ENCODE measurements around the gene PRLHR. TPM values are rescaled to one million over a fixed set of nuclear protein-coding genes. Genes with fewer than 3 reads are reported as not detected.

PRLHR gene
- total and polyA plus RNA-seq, 10 of the 15 experiments (the other 5 are each of a cell fraction or from before 2014, with no cell fraction given): not detected

- DNase-seq (ENCODE audit: low read depth, low spot score) (no peak), FAIRE-seq (no peak), ATAC-seq (no peak)
- Histone ChIP-seq H3K4me3 (no peak overlapping the region), H3K9me3 (replicated peaks; ENCODE audit: control insufficient read depth, insufficient read depth, low read length) (no peaks in the 10 kb centered on the region), H3K4me1 (ENCODE audit: control insufficient read depth, insufficient read depth, low read length) (no peaks in the 10 kb centered on the region), H3K36me3 (ENCODE audit: control insufficient read depth in 2 of 2, insufficient read depth in 2 of 2, low read length in 1 of 2) (no peaks in the 10 kb centered on the region), H3K4me2 (ENCODE audit: control insufficient read depth, insufficient read depth) (no peak overlapping the region), H3K27me3 (replicated peaks in 1 of 2; ENCODE audit: control insufficient read depth in 2 of 2, insufficient read depth in 2 of 2, low read length in 1 of 2) (no peaks in the 10 kb centered on the region; a peak in 2 of 4 replicates), H3K9ac (ENCODE audit: control insufficient read depth, insufficient read depth, low read length) (no peak overlapping the region), H4K20me1 (ENCODE audit: control insufficient read depth, insufficient read depth) (no peaks in the 10 kb centered on the region), H3K79me2 (ENCODE audit: control insufficient read depth, insufficient read depth, low read length) (no peaks in the 10 kb centered on the region), H3K27ac (ENCODE audit: control insufficient read depth, insufficient read depth) (no peak overlapping the region), H2AFZ (ENCODE audit: control insufficient read depth, low read depth, low read length) (no peak overlapping the region)
- in situ Hi-C loops (cut with MboI): loop anchor here (10.0 to 25.0 kb wide), 2 partner anchors 241 to 623 kb away; partner anchors contain the start of gene PRDX3
- WGBS (ENCODE audit: insufficient coverage, insufficient replicate concordance, low lambda C conversion rate, missing lambda C conversion rate): 0% methylated on average over 3 of the region's 3 CpGs
- RAD21 ChIA-PET (ENCODE audit: unreplicated experiment): interaction anchor here (0.6 kb wide), 1 partner anchor 286 kb away, joined by 3 read pairs; no protein-coding TSS in a partner anchor
- intact Hi-C loops (cut with micrococcal nuclease; ENCODE audit: unreplicated experiment): no loop called here
- CTCF ChIA-PET: interaction anchor here (1.1 kb wide), 1 partner anchor 156 kb away, joined by 3 read pairs; no protein-coding TSS in a partner anchor
- SMC1A ChIA-PET (ENCODE audit: uncharacterized antibody, unreplicated experiment): interaction anchor here (1.0 kb wide), 1 partner anchor 156 kb away, joined by 3 read pairs; no protein-coding TSS in a partner anchor
- POLR2A ChIA-PET: no interaction called here
- no TSS peak for BruUV-seq (replicated peaks)
- TF ChIP-seq POLR2A (IDR thresholded peaks at IDR 0.05; ENCODE audit: low read depth, low read length): no peak
- TF ChIP-seq GABPA (IDR thresholded peaks at IDR 0.05; ENCODE audit: low read depth): no peak
- no peak for TF ChIP-seq SMARCA5 (IDR thresholded peaks at IDR 0.05)
- no peak for TF ChIP-seq EP300 (IDR thresholded peaks at IDR 0.05; ENCODE audit: borderline replicate concordance in 1 of 2, control insufficient read depth in 1 of 2, low read depth in 2 of 2, low read length in 2 of 2)
- TF ChIP-seq ZNF384 (IDR thresholded peaks at IDR 0.05; ENCODE audit: borderline replicate concordance, low read depth, low read length): no peak
- no peak for TF ChIP-seq DPF2 (IDR thresholded peaks at IDR 0.05)
- TF ChIP-seq TCF3 (IDR thresholded peaks at IDR 0.05; ENCODE audit: borderline replicate concordance, insufficient read depth, low read depth, low read length): no peak
- TF ChIP-seq HCFC1 (IDR thresholded peaks at IDR 0.05; ENCODE audit: low read length): no peak
- TF ChIP-seq KDM1A (IDR thresholded peaks at IDR 0.05; ENCODE audit: borderline replicate concordance): no peak
- no peak for TF ChIP-seq NR2C2 (IDR thresholded peaks at IDR 0.05; ENCODE audit: borderline replicate concordance, control insufficient read depth, insufficient read length, low read depth)
- no peak for TF ChIP-seq CEBPZ (IDR thresholded peaks at IDR 0.05; ENCODE audit: low read depth, low read length)
- no peak for TF ChIP-seq RUNX3 (IDR thresholded peaks at IDR 0.05; ENCODE audit: low read length)
- TF ChIP-seq, protein P1, sequence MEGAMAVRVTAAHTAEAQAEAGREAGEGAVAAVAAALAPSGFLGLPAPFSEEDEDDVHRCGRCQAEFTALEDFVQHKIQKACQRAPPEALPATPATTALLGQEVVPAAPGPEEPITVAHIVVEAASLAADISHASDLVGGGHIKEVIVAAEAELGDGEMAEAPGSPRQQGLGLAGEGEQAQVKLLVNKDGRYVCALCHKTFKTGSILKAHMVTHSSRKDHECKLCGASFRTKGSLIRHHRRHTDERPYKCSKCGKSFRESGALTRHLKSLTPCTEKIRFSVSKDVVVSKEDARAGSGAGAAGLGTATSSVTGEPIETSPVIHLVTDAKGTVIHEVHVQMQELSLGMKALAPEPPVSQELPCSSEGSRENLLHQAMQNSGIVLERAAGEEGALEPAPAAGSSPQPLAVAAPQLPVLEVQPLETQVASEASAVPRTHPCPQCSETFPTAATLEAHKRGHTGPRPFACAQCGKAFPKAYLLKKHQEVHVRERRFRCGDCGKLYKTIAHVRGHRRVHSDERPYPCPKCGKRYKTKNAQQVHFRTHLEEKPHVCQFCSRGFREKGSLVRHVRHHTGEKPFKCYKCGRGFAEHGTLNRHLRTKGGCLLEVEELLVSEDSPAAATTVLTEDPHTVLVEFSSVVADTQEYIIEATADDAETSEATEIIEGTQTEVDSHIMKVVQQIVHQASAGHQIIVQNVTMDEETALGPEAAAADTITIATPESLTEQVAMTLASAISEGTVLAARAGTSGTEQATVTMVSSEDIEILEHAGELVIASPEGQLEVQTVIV (IDR thresholded peaks at IDR 0.05; ENCODE audit: borderline replicate concordance, partially characterized antibody): no peak
- TF ChIP-seq SUPT20H (IDR thresholded peaks at IDR 0.05; ENCODE audit: borderline replicate concordance, control insufficient read depth, low read depth, low read length): no peak
- TF ChIP-seq EZH2 (IDR thresholded peaks at IDR 0.05; ENCODE audit: borderline replicate concordance, control insufficient read depth, low read depth, low read length): no peak
- TF ChIP-seq YY1 (IDR thresholded peaks at IDR 0.05; ENCODE audit: low read depth, low read length): no peak
- no peak for TF ChIP-seq CBX3 (IDR thresholded peaks at IDR 0.05; ENCODE audit: borderline replicate concordance, low read depth)
These were observed 31.3 kb downstream of the PRLHR start for GRCh38 chr10:118564114-118564513.
